CD14-positive monocyte (primary cell): ENCODE data around the gene ITGB1BP1. TPM values are rescaled to one million over a fixed set of nuclear protein-coding genes. Genes with fewer than 3 reads are reported as not detected.

Experiments used
- DNase-seq, 3 donors: peaks; one replicate each; pipeline ENCODE4 v3.0.0-alpha.2; 2011 to 2022
- H2AFZ ChIP-seq: 2 replicates; pipeline ENCODE4 v1.6.0; 2012; ENCODE audit warnings: mild to moderate bottlenecking, low read depth, low read length, inconsistent platforms; ENCODE audit not compliant: insufficient read depth, poor library complexity, severe bottlenecking
- H3K27ac ChIP-seq, 2 donors: 1 replicate in 1 of 2; 2 replicates in 1 of 2; pipeline ENCODE4 v1.5.1; 2012 to 2013; ENCODE audit warnings: low read length in 2 of 2, control low read depth in 1 of 2, inconsistent platforms in 1 of 2, low read depth in 1 of 2, mild to moderate bottlenecking in 1 of 2
- H3K27me3 ChIP-seq, 2 donors: one replicate each; pipeline versions ENCODE4 v1.6.0 to v1.6.1; 2011 to 2013; ENCODE audit warnings: low read length in 2 of 2; ENCODE audit not compliant: control insufficient read depth in 2 of 2, insufficient read depth in 2 of 2
- H3K36me3 ChIP-seq, 2 donors: replicated peaks in 1 of 2; 1 replicate in 1 of 2; 2 replicates in 1 of 2; pipeline versions ENCODE4 v1.5.1 to v1.6.1; 2012 to 2013; ENCODE audit warnings: low read length in 2 of 2, control low read depth in 1 of 2, inconsistent platforms in 1 of 2, mild to moderate bottlenecking in 1 of 2; ENCODE audit not compliant: insufficient read depth in 2 of 2, control insufficient read depth in 1 of 2
- H3K4me1 ChIP-seq, 2 donors: 1 replicate in 1 of 2; 2 replicates in 1 of 2; pipeline versions ENCODE4 v1.5.1 to v1.6.1; 2012 to 2013; ENCODE audit warnings: low read length in 2 of 2, control low read depth in 1 of 2, inconsistent platforms in 1 of 2, mild to moderate bottlenecking in 1 of 2, moderate library complexity in 1 of 2; ENCODE audit not compliant: insufficient read depth in 2 of 2, control insufficient read depth in 1 of 2
- H3K4me2 ChIP-seq: replicated peaks from 2 replicates; pipeline ENCODE3; 2012; ENCODE audit warnings: low read length, moderate library complexity, mild to moderate bottlenecking; ENCODE audit not compliant: poor library complexity, severe bottlenecking; ENCODE audit errors: extremely low read depth
- H3K4me3 ChIP-seq, 3 experiments: fragments of 200-600 bp in 1 of 3; sonication (generic) in 1 of 3; replicated peaks in 1 of 3; 1 replicate in 2 of 3; 2 replicates in 1 of 3; pipeline ENCODE4 v1.5.1; 2011 to 2013; ENCODE audit warnings: low read length in 3 of 3, mild to moderate bottlenecking in 3 of 3, control low read depth in 2 of 3, low read depth in 2 of 3, inconsistent platforms in 1 of 3, moderate library complexity in 1 of 3
- H3K79me2 ChIP-seq: 2 replicates; pipeline ENCODE4 v1.6.0; 2012; ENCODE audit warnings: mild to moderate bottlenecking, control low read depth, inconsistent platforms, low read length, moderate library complexity; ENCODE audit not compliant: insufficient read depth
- H3K9ac ChIP-seq: 2 replicates; pipeline ENCODE4 v1.6.0; 2017; ENCODE audit warnings: low read length, mild to moderate bottlenecking; ENCODE audit not compliant: insufficient read depth, poor library complexity, severe bottlenecking
- H3K9me3 ChIP-seq, 2 donors: replicated peaks in 1 of 2; 1 replicate in 1 of 2; 2 replicates in 1 of 2; pipeline versions ENCODE4 v1.5.1 to v1.6.1; 2012 to 2013; ENCODE audit warnings: low read length in 2 of 2, control low read depth in 1 of 2; ENCODE audit not compliant: control insufficient read depth in 1 of 2, insufficient read depth in 1 of 2
- H4K20me1 ChIP-seq: 2 replicates; pipeline ENCODE4 v1.6.0; 2012; ENCODE audit warnings: mild to moderate bottlenecking, low read length, control low read depth, moderate library complexity; ENCODE audit not compliant: insufficient read depth
- H3K27ac Mint-ChIP-seq, 7 donors: one replicate each; pipeline ENCODE4 v1.8.0; 2020; ENCODE audit warnings: mild to moderate bottlenecking in 7 of 7, mixed read lengths in 7 of 7, moderate library complexity in 6 of 7, inconsistent platforms in 2 of 7
- H3K27me3 Mint-ChIP-seq, 3 donors: one replicate each; pipeline ENCODE4 v1.8.0; 2021 to 2022; ENCODE audit warnings: low read depth in 3 of 3, mild to moderate bottlenecking in 3 of 3, mixed read lengths in 3 of 3, moderate library complexity in 3 of 3, inconsistent platforms in 1 of 3
- H3K36me3 Mint-ChIP-seq, 2 donors: one replicate each; pipeline ENCODE4 v1.8.0; 2020; ENCODE audit warnings: mixed read lengths in 2 of 2, inconsistent platforms in 1 of 2, mild to moderate bottlenecking in 1 of 2
- H3K4me1 Mint-ChIP-seq: one replicate; pipeline ENCODE4 v1.8.0; 2020; ENCODE audit warnings: mild to moderate bottlenecking, mixed read lengths
- H3K4me3 Mint-ChIP-seq, 2 donors: one replicate each; pipeline ENCODE4 v1.8.0; 2020; ENCODE audit warnings: mild to moderate bottlenecking in 2 of 2, mixed read lengths in 2 of 2, moderate library complexity in 1 of 2
- H3K9me3 Mint-ChIP-seq, 7 donors: one replicate each; pipeline ENCODE4 v1.8.0; 2020 to 2022; ENCODE audit warnings: mixed read lengths in 7 of 7, mild to moderate bottlenecking in 6 of 7, moderate library complexity in 6 of 7, inconsistent platforms in 2 of 7
- CTCF ChIP-seq: fragments of 200-600 bp; IDR thresholded peaks from one replicate; pipeline ENCODE4 v1.8.0; 2022; ENCODE audit warnings: antibody characterized with exemption, mild to moderate bottlenecking
- WGBS: methylation state at CpG from one replicate; pipeline ENCODE4 v1.1.5; 2013; ENCODE audit warnings: missing lambda C conversion rate; ENCODE audit not compliant: insufficient coverage; 5-methylcytosine and 5-hydroxymethylcytosine counted together
- intact Hi-C, 2 donors: fragments of 100-400 bp; cut with micrococcal nuclease; formaldehyde crosslinking; loops; one replicate each; pipeline versions ENCODE4 v1.15.0 to v1.15.1; 2023
- polyA plus RNA-seq, 3 donors: library from polyadenylated mRNA; depleted of rRNA in 1 of 3; unstranded in 2 of 3; stranded (reverse) in 1 of 3; fragments of 300-500 nt in 2 of 3; fragments of >200 nt in 1 of 3; fragmentation: Illumina TruSeq in 2 of 3; gene quantifications; 1 replicate in 2 of 3; 2 replicates in 1 of 3; pipeline ENCODE4 v1.2.3, GENCODE V29; 2012 to 2021

The ITGB1BP1 gene
- polyA plus RNA-seq, 3 donors = 38.5 to 125 (median 116) TPM

GRCh38 chr2:9403924-9404323 lies 19.4 kb downstream of the ITGB1BP1 start:
- Histone ChIP-seq H2AFZ (no peak overlapping the region), H3K9ac (no peak overlapping the region), H4K20me1 (no peaks in the 10 kb centered on the region), H3K9me3 (no peaks in the 10 kb centered on the region), H3K27ac (no peak overlapping the region), H3K4me3 (no peak overlapping the region), H3K79me2 (no peaks in the 10 kb centered on the region), H3K27me3 (no peaks in the 10 kb centered on the region), H3K4me1 (no peaks in the 10 kb centered on the region), H3K4me2 (no peak overlapping the region), H3K36me3 (peaks cover 24 to 50% of the 10 kb centered on the region in 2 donors)
- Mint-ChIP-seq H3K27me3 (peaks cover 0 to 2% (median 1%) of the 10 kb centered on the region in 3 donors), H3K4me3 (no peak overlapping the region), H3K36me3 (peaks cover 31 to 34% of the 10 kb centered on the region in 2 donors), H3K4me1 (no peaks in the 10 kb centered on the region), H3K27ac (no peak overlapping the region), H3K9me3 (peaks cover 0 to 2% (median 0%) of the 10 kb centered on the region in 7 donors)
- WGBS = no CpG with 5 or more reads among the region's 2 CpGs
- intact Hi-C loops = no loop called here
- DNase-seq = no peak
- no peak for TF ChIP-seq CTCF

GRCh38 chr2:9401646-9402371 lies 21.5 kb downstream of the ITGB1BP1 start:
- H3K27ac ChIP-seq = no peak overlapping the region
- H3K9ac ChIP-seq = no peak overlapping the region
- no peaks in the 10 kb centered on the region for H3K27me3 ChIP-seq
- no peak overlapping the region for H2AFZ ChIP-seq
- 96% methylated on average over 17 of the region's 19 CpGs for WGBS
- H3K9me3 ChIP-seq = no peaks in the 10 kb centered on the region
- H3K36me3 Mint-ChIP-seq = peaks cover 11 to 16% of the 10 kb centered on the region in 2 donors
- no peak overlapping the region for H3K4me3 Mint-ChIP-seq
- H3K4me2 ChIP-seq = no peak overlapping the region
- no peak for TF ChIP-seq CTCF
- H3K27ac Mint-ChIP-seq = peak overlapping the region in 2 of 7 donors; percentile 16 to 26
- no peaks in the 10 kb centered on the region for H3K79me2 ChIP-seq
- DNase-seq = no peak
- H3K4me1 ChIP-seq = no peaks in the 10 kb centered on the region
- peaks cover 8 to 29% of the 10 kb centered on the region in 2 donors for H3K36me3 ChIP-seq
- H3K27me3 Mint-ChIP-seq = peaks cover 0 to 2% (median 1%) of the 10 kb centered on the region in 3 donors
- no peaks in the 10 kb centered on the region for H3K4me1 Mint-ChIP-seq
- peaks cover 0 to 2% (median 0%) of the 10 kb centered on the region in 7 donors for H3K9me3 Mint-ChIP-seq
- no peak overlapping the region for H3K4me3 ChIP-seq
- intact Hi-C loops = no loop called here
- H4K20me1 ChIP-seq = no peaks in the 10 kb centered on the region
